Osteoblast (primary cell): Measurements from ENCODE around the gene DBP. TPM values are rescaled to one million over a fixed set of nuclear protein-coding genes. Genes with fewer than 3 reads are reported as not detected.

ENCODE experiments used
- DNase-seq: peaks from one replicate; pipeline ENCODE4 v3.0.0; 2011; ENCODE audit warnings: low spot score, mixed read lengths; ENCODE audit not compliant: insufficient read length; ENCODE audit errors: missing footprints
- H2AFZ ChIP-seq: 2 replicates; pipeline ENCODE4 v1.6.0; 2011; ENCODE audit warnings: mild to moderate bottlenecking, low read length
- H3K27ac ChIP-seq: 2 replicates; pipeline ENCODE4 v1.5.1; 2011; ENCODE audit warnings: mild to moderate bottlenecking, low read depth, low read length, moderate library complexity
- H3K27me3 ChIP-seq: 2 replicates; pipeline ENCODE4 v1.6.0; 2012; ENCODE audit warnings: mild to moderate bottlenecking, control low read depth, inconsistent platforms, low read length, moderate library complexity; ENCODE audit not compliant: insufficient read depth
- H3K36me3 ChIP-seq: 2 replicates; pipeline ENCODE4 v1.5.1; 2011; ENCODE audit warnings: mild to moderate bottlenecking, low read length, control low read depth, moderate library complexity; ENCODE audit not compliant: insufficient read depth
- H3K4me1 ChIP-seq: 2 replicates; pipeline ENCODE4 v1.5.1; 2011; ENCODE audit warnings: mild to moderate bottlenecking, low read length, control low read depth, moderate library complexity; ENCODE audit not compliant: insufficient read depth
- H3K4me2 ChIP-seq: 2 replicates; pipeline ENCODE4 v1.6.0; 2011; ENCODE audit warnings: mild to moderate bottlenecking, low read length; ENCODE audit not compliant: insufficient read depth
- H3K4me3 ChIP-seq: fragments of 200-600 bp; sonication (generic); 3 replicates; pipeline ENCODE4 v1.5.1; 2012; ENCODE audit warnings: mild to moderate bottlenecking, low read length, inconsistent platforms; ENCODE audit not compliant: insufficient read depth
- H3K79me2 ChIP-seq: 2 replicates; pipeline ENCODE4 v1.6.0; 2012; ENCODE audit warnings: mild to moderate bottlenecking, low read length, control low read depth, inconsistent platforms; ENCODE audit not compliant: insufficient read depth
- H3K9me3 ChIP-seq: 2 replicates; pipeline ENCODE4 v1.5.1; 2011; ENCODE audit warnings: low read depth, low read length, control low read depth
- H4K20me1 ChIP-seq: 2 replicates; pipeline ENCODE4 v1.6.0; 2012; ENCODE audit warnings: mild to moderate bottlenecking, low read length, control low read depth; ENCODE audit not compliant: insufficient read depth
- CTCF ChIP-seq: IDR thresholded peaks from 2 replicates; pipeline ENCODE4 v1.5.1; 2011; ENCODE audit warnings: mild to moderate bottlenecking, low read depth, low read length, moderate library complexity; ENCODE audit errors: extremely low read depth
- total RNA-seq: library from RNA; depleted of rRNA; stranded (reverse); fragments of >200 nt; gene quantifications from 2 replicates; pipeline ENCODE4 v1.2.3, GENCODE V29; 2012

The DBP gene
- total RNA-seq, 1 donor, result 14.5 TPM

DNA sequence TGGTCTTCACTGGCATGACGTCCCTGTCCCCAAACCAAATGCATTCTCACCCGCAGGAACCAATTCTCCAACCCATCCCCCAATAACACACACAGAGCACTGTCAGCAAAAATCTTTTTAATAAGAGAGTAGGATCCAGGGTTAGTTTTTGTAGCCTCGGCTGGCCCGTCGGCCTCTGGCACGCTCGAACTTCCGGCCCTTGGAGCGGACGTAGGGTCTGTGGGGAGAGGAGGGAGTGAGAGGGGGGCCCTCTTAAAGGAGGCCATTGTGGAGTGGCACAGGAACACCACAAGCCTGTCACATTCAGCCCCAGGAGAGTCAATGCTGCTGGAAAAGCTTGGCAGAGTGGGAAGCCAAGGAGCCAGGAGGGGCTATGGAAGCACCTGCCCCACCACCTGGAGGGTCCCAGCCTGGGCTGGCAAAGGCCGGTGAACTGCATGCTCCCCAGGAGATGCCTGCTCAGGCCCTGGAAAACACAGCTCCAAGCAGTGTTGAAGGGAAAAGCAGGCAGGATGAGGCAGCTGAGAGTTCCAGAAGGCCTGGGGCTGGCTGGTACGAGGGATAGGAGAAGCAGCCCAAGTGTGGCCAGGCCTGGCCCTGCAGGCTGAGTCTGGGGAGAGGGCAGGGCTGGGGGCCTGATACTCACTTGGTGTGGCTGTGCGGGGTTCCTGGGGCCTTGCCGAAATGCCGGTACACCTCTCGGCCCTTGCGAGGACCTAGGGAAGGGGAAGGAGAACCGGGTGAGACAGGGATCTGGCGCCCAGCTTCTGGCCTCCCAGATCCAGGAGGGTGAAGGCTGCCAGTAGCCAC lies 21.7 kb downstream of the DBP start:
- Histone ChIP-seq H3K4me3 (no peak overlapping the region), H3K27ac (no peak overlapping the region), H3K36me3 (peaks cover 32% of the 10 kb centered on the region), H3K4me1 (peaks cover 22% of the 10 kb centered on the region), H3K79me2 (peaks cover 47% of the 10 kb centered on the region), H3K4me2 (no peak overlapping the region), H3K9me3 (no peaks in the 10 kb centered on the region), H2AFZ (no peak overlapping the region), H3K27me3 (no peaks in the 10 kb centered on the region), H4K20me1 (peaks cover 41% of the 10 kb centered on the region)
- DNase-seq, result peak; percentile 68
- TF ChIP-seq CTCF, result no peak

DNA sequence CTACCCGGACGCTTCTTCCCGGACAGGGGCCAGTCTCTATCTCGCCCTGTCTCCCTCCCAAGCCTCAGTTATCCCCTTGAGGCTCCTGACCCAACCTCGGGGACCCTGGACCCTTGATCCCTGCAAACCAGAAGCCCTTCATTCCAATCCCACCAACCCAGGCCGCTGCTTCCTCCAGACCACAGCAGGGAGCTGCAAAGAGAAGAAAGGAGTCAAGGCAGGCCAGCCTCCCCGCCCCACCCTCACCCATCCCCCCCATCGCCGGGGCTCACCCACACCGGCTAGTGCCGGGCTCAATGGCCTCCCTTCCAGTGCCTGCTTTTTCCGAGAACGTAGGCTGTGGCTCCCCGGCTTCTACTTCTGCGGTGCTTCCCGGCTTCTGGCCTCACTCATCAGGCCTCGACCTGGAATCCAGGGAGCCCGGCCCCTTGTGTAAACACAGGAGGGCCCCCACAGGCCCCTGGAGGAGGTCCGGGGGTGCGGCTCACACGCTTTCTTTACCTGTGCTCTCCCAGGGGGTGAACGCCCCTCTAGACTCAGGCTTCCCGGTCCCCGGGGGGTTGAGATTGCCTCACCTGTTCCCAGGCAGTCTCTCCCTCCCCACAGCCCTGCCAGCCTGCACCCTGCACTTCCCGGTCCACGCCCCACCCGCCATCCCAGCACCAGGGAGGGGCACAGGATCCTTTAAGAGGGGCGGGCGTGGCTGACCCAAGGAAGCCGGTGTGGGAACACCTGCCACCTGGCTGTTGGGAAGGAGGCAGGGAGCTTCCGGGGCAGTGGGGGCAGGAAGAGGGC lies 22.5 kb downstream of the DBP start, which contains the start of gene FAM83E:
FAM83E (minus strand) TSS at position 641 of the 795 bp plus-strand sequence. CDS start 1,704 bp downstream, outside the sequence.
- Histone ChIP-seq H3K27me3 (no peaks in the 10 kb centered on the region), H4K20me1 (peaks cover 41% of the 10 kb centered on the region)

DNA sequence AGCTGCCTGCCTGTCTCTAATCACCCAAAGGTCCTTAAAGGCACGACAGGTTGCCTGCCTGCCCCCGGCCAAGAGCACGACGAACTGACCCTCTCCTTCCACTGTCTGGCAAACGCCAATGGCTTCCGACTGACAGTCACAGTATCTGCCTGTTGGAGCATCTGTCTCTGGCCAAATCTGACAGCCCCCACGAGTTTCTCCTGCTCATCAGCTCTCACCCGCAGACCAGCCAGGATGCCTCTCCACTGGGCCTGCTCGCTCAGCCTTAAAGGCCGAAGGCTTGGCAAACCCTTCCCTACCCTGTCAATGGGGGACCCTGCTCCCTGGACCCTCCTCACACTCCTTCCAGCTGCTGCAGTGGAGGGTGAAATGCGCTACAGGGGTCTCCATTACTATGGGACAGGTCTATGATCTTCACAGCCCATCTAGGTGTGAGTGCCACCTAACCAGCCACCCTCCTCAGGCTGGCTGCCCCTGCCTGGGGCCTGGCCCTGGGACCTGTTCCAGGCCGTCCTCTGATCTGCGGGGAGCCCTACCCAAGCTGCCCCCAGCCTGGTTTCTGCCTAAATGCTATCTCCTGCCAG lies 23.2 kb downstream of the DBP start:
- no peaks in the 10 kb centered on the region for H3K9me3 ChIP-seq
- H3K4me2 ChIP-seq, result no peak overlapping the region
- peaks cover 36% of the 10 kb centered on the region for H3K79me2 ChIP-seq
- peaks cover 41% of the 10 kb centered on the region for H4K20me1 ChIP-seq
- peaks cover 32% of the 10 kb centered on the region for H3K36me3 ChIP-seq
- no peak for TF ChIP-seq CTCF
- no peak overlapping the region for H3K4me3 ChIP-seq
- H2AFZ ChIP-seq, result no peak overlapping the region
- no peak for DNase-seq
- no peak overlapping the region for H3K27ac ChIP-seq
- H3K27me3 ChIP-seq, result no peaks in the 10 kb centered on the region
- peaks cover 15% of the 10 kb centered on the region for H3K4me1 ChIP-seq

More for the DNA sequence above, 22.5 kb downstream of the DBP start, which contains the start of gene FAM83E:
- peak; percentile 92 for DNase-seq
- peaks cover 32% of the 10 kb centered on the region for H3K36me3 ChIP-seq
- TF ChIP-seq CTCF, result no peak
- no peaks in the 10 kb centered on the region for H3K9me3 ChIP-seq
- no peak within 1 kb of the TSS for H2AFZ ChIP-seq
- no peak within 1 kb of the TSS for H3K4me2 ChIP-seq
- H3K27ac ChIP-seq, result no peak within 1 kb of the TSS
- peaks cover 16% of the 10 kb centered on the region for H3K4me1 ChIP-seq
- H3K4me3 ChIP-seq, result no peak within 1 kb of the TSS
- H3K79me2 ChIP-seq, result peaks cover 39% of the 10 kb centered on the region
